ENCODE measurements around the gene STK26.

DNA sequence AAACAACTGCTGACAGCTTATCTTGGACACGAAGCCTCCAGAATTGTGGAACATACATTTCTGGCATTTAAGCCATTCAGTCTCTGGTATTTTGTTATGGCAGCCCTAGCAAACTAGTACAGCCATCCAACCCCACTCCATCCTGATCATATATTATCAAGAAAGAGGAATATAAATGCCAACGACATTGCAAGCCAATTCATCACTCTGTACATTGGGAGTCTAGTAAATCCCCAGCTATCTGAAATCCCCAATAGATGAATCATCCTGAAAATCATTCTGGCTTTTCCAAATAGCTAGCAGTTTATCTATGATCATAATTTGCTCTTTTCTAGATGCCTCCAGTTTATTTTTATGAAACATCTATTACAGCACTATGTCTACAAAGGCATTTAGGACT lies 63.6 kb downstream of the STK26 start:
- no peak for TF ChIP-seq POLR2A (IDR thresholded peaks at IDR 0.05; ENCODE audit: extremely low read depth, insufficient read length)
- TF ChIP-seq, protein P1, sequence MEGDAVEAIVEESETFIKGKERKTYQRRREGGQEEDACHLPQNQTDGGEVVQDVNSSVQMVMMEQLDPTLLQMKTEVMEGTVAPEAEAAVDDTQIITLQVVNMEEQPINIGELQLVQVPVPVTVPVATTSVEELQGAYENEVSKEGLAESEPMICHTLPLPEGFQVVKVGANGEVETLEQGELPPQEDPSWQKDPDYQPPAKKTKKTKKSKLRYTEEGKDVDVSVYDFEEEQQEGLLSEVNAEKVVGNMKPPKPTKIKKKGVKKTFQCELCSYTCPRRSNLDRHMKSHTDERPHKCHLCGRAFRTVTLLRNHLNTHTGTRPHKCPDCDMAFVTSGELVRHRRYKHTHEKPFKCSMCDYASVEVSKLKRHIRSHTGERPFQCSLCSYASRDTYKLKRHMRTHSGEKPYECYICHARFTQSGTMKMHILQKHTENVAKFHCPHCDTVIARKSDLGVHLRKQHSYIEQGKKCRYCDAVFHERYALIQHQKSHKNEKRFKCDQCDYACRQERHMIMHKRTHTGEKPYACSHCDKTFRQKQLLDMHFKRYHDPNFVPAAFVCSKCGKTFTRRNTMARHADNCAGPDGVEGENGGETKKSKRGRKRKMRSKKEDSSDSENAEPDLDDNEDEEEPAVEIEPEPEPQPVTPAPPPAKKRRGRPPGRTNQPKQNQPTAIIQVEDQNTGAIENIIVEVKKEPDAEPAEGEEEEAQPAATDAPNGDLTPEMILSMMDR (IDR thresholded peaks at IDR 0.05; ENCODE audit: low read depth, low read length), result no peak
